GM12872 (cell line): ENCODE results near the gene FBXW11.

Experiments
- TF ChIP-seq, protein P1 (sequence below): IDR thresholded peaks from 3 replicates; pipeline ENCODE4 v1.5.1; 2011; ENCODE audit warnings: low read depth, mild to moderate bottlenecking, low read length, moderate library complexity; ENCODE audit not compliant: insufficient read depth

FBXW11 gene

DNA sequence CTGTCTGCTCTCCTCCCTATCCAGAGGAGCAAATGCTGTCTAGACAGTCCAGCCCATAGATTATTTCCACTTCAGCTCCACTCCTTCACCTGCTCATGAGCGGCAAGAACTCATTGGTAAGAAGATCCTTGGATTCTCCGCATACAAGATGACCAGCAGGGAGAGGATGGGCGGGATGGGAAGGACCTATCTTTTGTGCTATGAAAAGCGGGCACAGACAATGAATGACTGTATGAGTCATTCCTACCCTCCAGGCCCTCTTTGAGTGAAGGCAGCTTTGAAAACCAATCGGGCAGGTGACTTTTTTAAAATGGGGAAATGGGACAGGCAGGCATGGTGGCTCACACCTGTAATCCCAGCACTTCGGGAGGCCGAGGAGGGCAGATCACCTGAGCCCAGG lies 171.4 kb downstream of the FBXW11 start:
- TF ChIP-seq, protein P1, sequence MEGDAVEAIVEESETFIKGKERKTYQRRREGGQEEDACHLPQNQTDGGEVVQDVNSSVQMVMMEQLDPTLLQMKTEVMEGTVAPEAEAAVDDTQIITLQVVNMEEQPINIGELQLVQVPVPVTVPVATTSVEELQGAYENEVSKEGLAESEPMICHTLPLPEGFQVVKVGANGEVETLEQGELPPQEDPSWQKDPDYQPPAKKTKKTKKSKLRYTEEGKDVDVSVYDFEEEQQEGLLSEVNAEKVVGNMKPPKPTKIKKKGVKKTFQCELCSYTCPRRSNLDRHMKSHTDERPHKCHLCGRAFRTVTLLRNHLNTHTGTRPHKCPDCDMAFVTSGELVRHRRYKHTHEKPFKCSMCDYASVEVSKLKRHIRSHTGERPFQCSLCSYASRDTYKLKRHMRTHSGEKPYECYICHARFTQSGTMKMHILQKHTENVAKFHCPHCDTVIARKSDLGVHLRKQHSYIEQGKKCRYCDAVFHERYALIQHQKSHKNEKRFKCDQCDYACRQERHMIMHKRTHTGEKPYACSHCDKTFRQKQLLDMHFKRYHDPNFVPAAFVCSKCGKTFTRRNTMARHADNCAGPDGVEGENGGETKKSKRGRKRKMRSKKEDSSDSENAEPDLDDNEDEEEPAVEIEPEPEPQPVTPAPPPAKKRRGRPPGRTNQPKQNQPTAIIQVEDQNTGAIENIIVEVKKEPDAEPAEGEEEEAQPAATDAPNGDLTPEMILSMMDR = no peak

DNA sequence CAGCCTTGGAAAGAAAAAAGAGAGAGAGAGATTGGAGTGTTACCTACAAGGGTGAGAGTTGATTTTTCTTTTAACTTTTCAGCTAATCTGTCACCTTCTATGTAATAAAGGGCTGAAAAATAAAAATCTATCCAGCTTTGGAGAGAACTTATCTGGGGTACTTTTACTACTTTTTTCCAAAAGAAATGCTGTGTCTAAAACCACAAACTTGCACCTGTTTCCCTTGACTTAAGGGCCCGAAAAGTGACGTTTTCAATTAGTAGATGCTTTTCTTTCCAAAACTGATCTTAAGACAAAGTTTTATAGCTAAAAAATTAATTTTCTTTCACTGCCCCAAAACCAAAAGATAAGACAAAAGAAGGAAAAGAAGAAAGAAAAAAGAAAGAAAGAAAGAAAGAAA lies 172.0 kb downstream of the FBXW11 start:
- TF ChIP-seq, protein P1 = no peak

DNA sequence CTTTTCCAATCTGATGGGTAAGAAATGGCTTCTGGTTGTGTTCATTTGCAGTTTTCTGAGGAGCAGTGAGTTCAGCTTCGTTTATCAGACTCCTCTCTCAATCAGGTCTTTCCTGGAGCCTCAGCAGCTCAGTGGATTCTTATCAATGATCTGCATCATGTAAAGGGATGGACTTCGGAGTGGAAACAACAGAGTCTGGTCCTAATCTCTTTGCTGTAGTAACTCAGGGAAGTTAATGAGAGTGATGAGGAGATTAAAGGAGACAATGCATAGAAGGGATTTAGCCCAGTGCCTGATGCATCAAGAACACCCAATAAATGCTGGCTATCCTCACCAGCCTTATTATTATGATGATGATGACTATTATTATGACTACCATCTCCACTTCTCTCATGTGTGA lies 173.7 kb downstream of the FBXW11 start:
- TF ChIP-seq, protein P1 = no peak

DNA sequence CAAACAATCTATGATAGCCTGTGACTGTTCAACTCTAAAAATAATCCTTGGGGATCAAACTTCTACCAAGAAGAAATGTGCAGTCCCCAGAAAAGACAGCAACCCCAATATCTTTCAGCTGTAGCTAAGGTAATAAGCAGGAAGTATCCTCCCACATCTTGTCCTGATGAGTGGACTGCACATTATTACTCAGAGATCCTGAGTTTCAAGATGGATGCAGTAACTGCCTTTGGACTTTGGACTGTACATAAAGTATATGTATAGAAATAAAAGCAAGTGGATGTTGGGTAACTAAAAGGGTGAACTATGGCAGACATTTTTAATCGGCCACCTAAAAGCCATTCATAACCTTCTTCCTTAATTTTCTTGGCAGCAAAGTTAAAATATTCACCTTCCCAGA lies 175.8 kb downstream of the FBXW11 start:
- TF ChIP-seq, protein P1 = no peak

DNA sequence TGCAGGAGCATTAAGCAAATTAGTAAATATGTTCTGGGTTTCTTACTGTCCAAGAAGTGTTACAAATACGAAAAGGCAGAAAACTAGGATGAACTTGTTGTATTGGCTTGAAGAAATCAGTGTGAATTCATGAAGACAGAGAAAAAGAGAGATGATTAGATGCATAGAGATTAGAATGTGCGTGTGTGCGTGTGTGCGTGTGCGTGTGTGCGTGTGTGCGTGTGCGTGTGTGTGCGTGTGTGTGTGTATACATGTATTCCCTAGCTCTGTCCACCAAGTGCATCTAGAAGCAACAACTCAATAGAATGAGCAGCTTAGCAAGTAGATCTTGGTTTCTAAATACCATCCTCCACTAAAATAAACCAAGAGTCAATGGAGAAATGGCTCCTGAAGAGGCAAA lies 179.3 kb downstream of the FBXW11 start:
- TF ChIP-seq, protein P1 = no peak

DNA sequence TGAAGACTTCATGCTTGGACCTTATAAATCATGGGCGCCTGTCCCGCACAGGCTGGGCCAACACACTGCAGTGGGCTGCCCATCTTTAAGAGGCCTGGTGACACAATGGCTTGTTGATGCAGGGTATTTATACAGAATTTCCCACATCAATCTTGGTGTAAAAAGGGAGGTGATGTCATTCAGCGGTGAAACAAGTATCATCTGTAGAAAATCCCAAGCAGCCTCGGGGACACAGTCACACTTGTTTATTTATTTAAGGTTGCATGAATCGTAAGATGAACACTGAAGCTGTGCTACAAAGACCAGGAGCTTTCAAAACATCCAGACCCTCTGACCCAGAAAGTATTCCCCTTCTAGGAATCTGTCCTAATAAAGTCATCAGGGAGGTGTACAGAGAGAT lies 180.3 kb downstream of the FBXW11 start:
- TF ChIP-seq, protein P1 = no peak

DNA sequence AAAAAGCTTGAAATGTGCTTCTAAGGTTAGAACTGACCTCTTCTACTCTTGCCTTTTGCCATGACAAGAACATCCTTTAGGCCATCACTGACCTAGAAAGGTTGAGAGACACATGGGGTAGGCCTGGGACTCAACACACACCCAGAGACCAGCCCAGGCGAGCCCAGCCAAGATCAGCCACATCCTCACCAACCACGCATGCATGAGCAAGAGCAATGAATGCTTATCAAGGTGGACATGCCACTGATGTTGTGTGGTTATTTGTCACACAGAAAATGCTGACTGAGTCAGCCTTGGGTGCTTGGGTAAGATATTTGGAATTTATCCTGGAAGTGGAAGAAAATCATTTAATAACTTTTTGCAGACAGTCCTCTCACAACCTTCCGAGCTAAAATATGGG lies 181.4 kb downstream of the FBXW11 start:
- TF ChIP-seq, protein P1 = no peak

DNA sequence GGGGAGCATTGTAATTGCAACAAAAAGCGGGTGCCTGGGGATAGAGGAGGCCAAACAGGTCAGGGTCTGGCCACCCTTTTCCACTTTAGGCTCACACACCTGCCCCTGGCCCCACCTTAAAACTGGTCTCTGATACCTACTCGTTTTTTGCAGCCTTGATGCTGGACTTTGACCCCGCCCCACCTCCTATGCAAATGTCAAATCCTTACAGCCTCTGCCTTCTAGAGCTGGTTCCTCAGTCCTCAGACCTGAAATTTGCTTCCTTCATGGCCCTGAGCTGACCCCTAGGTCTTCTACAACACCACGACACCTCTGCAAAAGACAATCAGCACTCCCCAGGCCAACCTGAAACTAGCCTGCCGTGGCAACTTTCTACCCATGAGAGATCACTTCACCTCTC lies 183.2 kb downstream of the FBXW11 start:
- TF ChIP-seq, protein P1 = no peak
